ENCODE data around the gene WRAP73. TPM values are rescaled to one million over a fixed set of nuclear protein-coding genes. Genes with fewer than 3 reads are reported as not detected.

Gene WRAP73
- polyA plus RNA-seq, 1 experiment: 27.6 TPM

- POLR2A ChIA-PET: no interaction called here
- no peak overlapping the region for H3K4me3 ChIP-seq (ENCODE audit: low read depth, low read length)
- no peaks in the 10 kb centered on the region for H3K27me3 ChIP-seq (ENCODE audit: control insufficient read depth, insufficient read depth, low read length)
- TF ChIP-seq CTCF (IDR thresholded peaks at IDR 0.05; ENCODE audit: insufficient read depth, low read depth, low read length): no peak
- no peak for DNase-seq (ENCODE audit: low read depth)
- CTCF ChIA-PET: interaction anchor here (1.0 to 5.4 kb wide), 3 partner anchors 10 to 178 kb away, joined by 3 to 16 read pairs (median 12); no protein-coding TSS in a partner anchor
- peaks cover 32% of the 10 kb centered on the region for H3K36me3 ChIP-seq (ENCODE audit: control insufficient read depth, insufficient read depth, low read length)
These were observed 19.0 kb downstream of the WRAP73 start for GRCh38 chr1:3630914-3631313.

GRCh38 chr1:3630161-3630611 lies 19.7 kb downstream of the WRAP73 start:
- Histone ChIP-seq H3K4me3 (ENCODE audit: low read depth, low read length) (no peak overlapping the region), H3K27me3 (ENCODE audit: control insufficient read depth, insufficient read depth, low read length) (no peaks in the 10 kb centered on the region), H3K36me3 (ENCODE audit: control insufficient read depth, insufficient read depth, low read length) (peaks cover 31% of the 10 kb centered on the region)
- DNase-seq (ENCODE audit: low read depth): no peak
- no peak for TF ChIP-seq CTCF (IDR thresholded peaks at IDR 0.05; ENCODE audit: insufficient read depth, low read depth, low read length)
- POLR2A ChIA-PET: no interaction called here
- CTCF ChIA-PET: interaction anchor here (3.3 kb wide), 1 partner anchor 9 kb away, joined by 12 read pairs; no protein-coding TSS in a partner anchor

- Histone ChIP-seq H3K4me3 (ENCODE audit: low read depth, low read length) (no peak overlapping the region), H3K27me3 (ENCODE audit: control insufficient read depth, insufficient read depth, low read length) (no peaks in the 10 kb centered on the region), H3K36me3 (ENCODE audit: control insufficient read depth, insufficient read depth, low read length) (peaks cover 28% of the 10 kb centered on the region)
- POLR2A ChIA-PET: no interaction called here
- no peak for TF ChIP-seq CTCF (IDR thresholded peaks at IDR 0.05; ENCODE audit: insufficient read depth, low read depth, low read length)
- CTCF ChIA-PET: interaction anchor here (1.0 to 3.3 kb wide), 2 partner anchors 9 to 148 kb away, joined by 3 to 12 read pairs; no protein-coding TSS in a partner anchor
- no peak for DNase-seq (ENCODE audit: low read depth)
These were observed 20.2 kb downstream of the WRAP73 start for GRCh38 chr1:3629561-3630160.

- no peak for TF ChIP-seq CTCF (IDR thresholded peaks at IDR 0.05; ENCODE audit: insufficient read depth, low read depth, low read length)
- CTCF ChIA-PET: interaction anchor here (1.0 to 3.3 kb wide), 3 partner anchors 8 to 175 kb away, joined by 3 to 12 read pairs (median 10); no protein-coding TSS in a partner anchor
- Histone ChIP-seq H3K27me3 (ENCODE audit: control insufficient read depth, insufficient read depth, low read length) (no peaks in the 10 kb centered on the region), H3K4me3 (ENCODE audit: low read depth, low read length) (no peak overlapping the region), H3K36me3 (ENCODE audit: control insufficient read depth, insufficient read depth, low read length) (peaks cover 23% of the 10 kb centered on the region)
- POLR2A ChIA-PET: no interaction called here
- DNase-seq (ENCODE audit: low read depth): no peak
These were observed 21.5 kb downstream of the WRAP73 start for GRCh38 chr1:3628445-3628844.

- POLR2A ChIA-PET: interaction anchor here (0.6 kb wide), 1 partner anchor 229 kb away, joined by 3 read pairs; no protein-coding TSS in a partner anchor
- CTCF ChIA-PET: interaction anchor here (1.0 to 3.3 kb wide), 3 partner anchors 7 to 175 kb away, joined by 3 to 12 read pairs (median 10); no protein-coding TSS in a partner anchor
- no peaks in the 10 kb centered on the region for H3K27me3 ChIP-seq (ENCODE audit: control insufficient read depth, insufficient read depth, low read length)
These were observed 22.2 kb downstream of the WRAP73 start for GRCh38 chr1:3627515-3628253.

More at GRCh38 chr1:3627515-3628253, 22.2 kb downstream of the WRAP73 start:
- no peak for TF ChIP-seq CTCF (IDR thresholded peaks at IDR 0.05; ENCODE audit: insufficient read depth, low read depth, low read length)
- no peak overlapping the region for H3K4me3 ChIP-seq (ENCODE audit: low read depth, low read length)
- DNase-seq (ENCODE audit: low read depth): no peak
- H3K36me3 ChIP-seq (ENCODE audit: control insufficient read depth, insufficient read depth, low read length): peaks cover 22% of the 10 kb centered on the region
